HepG2 (cell line): ENCODE data around the gene C11orf42. TPM values are rescaled to one million over a fixed set of nuclear protein-coding genes. Genes with fewer than 3 reads are reported as not detected.
A peak's percentile ranks its signal among the peaks of the same experiment; 100 is the strongest.

Source experiments
- CCAR2 ChIP-seq: fragments of 200-400 bp; formaldehyde crosslinking; optimal IDR thresholded peaks from 2 replicates; pipeline ENCODE3; 2018; ENCODE audit warnings: low read depth, mild to moderate bottlenecking, low read length, moderate library complexity
- GPN1 ChIP-seq: sonication (generic); formaldehyde crosslinking; IDR thresholded peaks from 2 replicates; pipeline ENCODE4 v1.5.1; 2020; ENCODE audit warnings: missing genetic modification reagents, borderline replicate concordance
- MBD4 ChIP-seq: IDR thresholded peaks from 2 replicates; pipeline ENCODE4 v1.6.1; 2012; ENCODE audit warnings: low read length, inconsistent platforms, borderline replicate concordance
- PLSCR1 ChIP-seq: sonication (generic); formaldehyde crosslinking; IDR thresholded peaks from 2 replicates; pipeline ENCODE4 v1.5.0; 2020; ENCODE audit warnings: missing genetic modification reagents, mild to moderate bottlenecking, borderline replicate concordance
- PRDM10 ChIP-seq: sonication (generic); formaldehyde crosslinking; IDR thresholded peaks from 2 replicates; pipeline ENCODE4 v1.4.0; 2020; ENCODE audit warnings: low read depth, missing genetic modification reagents
- RXRB ChIP-seq: IDR thresholded peaks from 2 replicates; pipeline ENCODE4 v1.6.1; 2016; ENCODE audit warnings: borderline replicate concordance, missing genetic modification reagents, missing compliant biosample characterization
- SOX13 ChIP-seq, 3 experiments: fragments of 450-650 bp in 1 of 3; sonication (generic) in 1 of 3; formaldehyde crosslinking in 1 of 3; IDR thresholded peaks in 2 of 3; conservative IDR thresholded peaks in 1 of 3; 2 replicates each; pipeline versions ENCODE4 v1.5.0 to v1.6.1; 2016 to 2020; ENCODE audit warnings: antibody characterized with exemption in 1 of 3, mild to moderate bottlenecking in 1 of 3, missing compliant biosample characterization in 1 of 3, missing genetic modification reagents in 1 of 3, moderate library complexity in 1 of 3
- TBL1XR1 ChIP-seq: fragments of 150-350 bp; IDR thresholded peaks from 2 replicates; pipeline ENCODE4 v1.6.1; 2014; ENCODE audit warnings: borderline replicate concordance, low read length; ENCODE audit not compliant: partially characterized antibody
- THAP7 ChIP-seq: sonication (generic); formaldehyde crosslinking; IDR thresholded peaks from 2 replicates; pipeline ENCODE4 v1.8.1; 2023; ENCODE audit warnings: mild to moderate bottlenecking, missing genetic modification reagents
- ZNF468 ChIP-seq: sonication (generic); formaldehyde crosslinking; IDR thresholded peaks from 2 replicates; pipeline ENCODE4 v1.8.0; 2022; ENCODE audit warnings: mild to moderate bottlenecking, moderate library complexity, missing genetic modification reagents
- ZNF562 ChIP-seq: sonication (generic); formaldehyde crosslinking; IDR thresholded peaks from 2 replicates; pipeline ENCODE4 v1.8.0; 2022; ENCODE audit warnings: missing genetic modification reagents, borderline replicate concordance
- ZNF646 ChIP-seq: sonication (generic); formaldehyde crosslinking; IDR thresholded peaks from 2 replicates; pipeline ENCODE4 v1.9.0; 2021; ENCODE audit warnings: mild to moderate bottlenecking, missing genetic modification reagents
- ZNF660 ChIP-seq: sonication (generic); formaldehyde crosslinking; IDR thresholded peaks from 2 replicates; pipeline ENCODE4 v1.5.1; 2020; ENCODE audit warnings: mild to moderate bottlenecking, low read depth, missing genetic modification reagents, borderline replicate concordance
- ZNF691 ChIP-seq: sonication (generic); formaldehyde crosslinking; IDR thresholded peaks from 2 replicates; pipeline ENCODE4 v1.4.0; 2020; ENCODE audit warnings: missing genetic modification reagents, low read depth, mild to moderate bottlenecking, borderline replicate concordance
- polyA plus RNA-seq, 8 experiments: library from polyadenylated mRNA; depleted of rRNA in 3 of 8; stranded (reverse) in 7 of 8; unstranded in 1 of 8; fragments of >200 nt; fragmentation: Illumina TruSeq in 4 of 8; extraction: Trizol in 4 of 8; gene quantifications; 2 replicates each; pipeline versions ENCODE4 v1.2.1 to v1.2.3, GENCODE V29; 2011 to 2016; ENCODE audit warnings: low read depth in 4 of 8, missing spikeins in 1 of 8, mixed read lengths in 1 of 8; ENCODE audit not compliant: insufficient read depth in 1 of 8
- total RNA-seq, 5 experiments: library from RNA; depleted of rRNA; stranded (reverse); fragments of >200 nt; fragmentation: Illumina TruSeq; extraction: Trizol; gene quantifications; 2 replicates each; pipeline ENCODE4 v1.2.3, GENCODE V29; 2016; ENCODE audit warnings: low read depth in 1 of 5

The C11orf42 gene
- total and polyA plus RNA-seq, 2 of the 13 experiments (the other 11 are each of a cell fraction or from before 2014, with no cell fraction given): not detected

- TF ChIP-seq ZNF646: no peak
- no peak for TF ChIP-seq PLSCR1 (CRISPR knock-in tag)
- TF ChIP-seq MBD4: no peak
- TF ChIP-seq THAP7 (CRISPR knock-in tag): peak; percentile 65; the same call in 1 of the 2 replicates
- no peak for TF ChIP-seq SOX13 (IDR thresholded peaks at IDR 0.05)
- no peak for TF ChIP-seq SOX13 (CRISPR knock-in tag; conservative IDR thresholded peaks at IDR 0.05 in 1 of 2, IDR thresholded peaks at IDR 0.05 in 1 of 2)
- TF ChIP-seq GPN1 (CRISPR knock-in tag): no peak
- no peak for TF ChIP-seq CCAR2
- no peak for TF ChIP-seq PRDM10
- TF ChIP-seq RXRB (CRISPR knock-in tag): peak; percentile 4; the same call in 1 of the 2 replicates
- no peak for TF ChIP-seq TBL1XR1
- no peak for TF ChIP-seq ZNF468 (CRISPR knock-in tag)
- no peak for TF ChIP-seq ZNF562
- TF ChIP-seq ZNF660 (CRISPR knock-in tag): no peak
- TF ChIP-seq ZNF691 (CRISPR knock-in tag): peak; percentile 29; the same call in 1 of the 2 replicates
Measured at GRCh38 chr11:6234387-6235107, 29.2 kb downstream of the C11orf42 start, which contains the start of gene FHIP1B (continued).
